Measurements from ENCODE around the gene ANAPC10.

DNA sequence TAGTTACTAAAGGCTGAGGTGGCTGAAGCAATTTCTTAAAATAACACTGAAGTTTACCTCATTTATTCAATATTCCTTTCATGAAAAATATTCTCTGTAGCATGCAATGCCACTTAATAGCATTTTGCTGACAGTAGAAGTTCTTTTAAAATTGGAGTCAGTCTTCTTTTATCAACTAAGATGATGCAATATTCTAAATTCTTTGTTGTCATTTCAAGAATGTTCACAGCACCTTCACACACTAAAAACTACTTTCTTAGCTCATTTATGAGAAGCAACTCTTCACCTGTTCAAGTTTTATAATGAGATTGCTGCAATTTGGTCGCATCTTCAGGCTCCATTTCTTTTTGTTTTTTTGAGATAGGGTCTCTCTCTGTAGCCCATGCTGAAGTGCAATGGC lies 48.8 kb downstream of the ANAPC10 start:
- TF ChIP-seq, protein P1, sequence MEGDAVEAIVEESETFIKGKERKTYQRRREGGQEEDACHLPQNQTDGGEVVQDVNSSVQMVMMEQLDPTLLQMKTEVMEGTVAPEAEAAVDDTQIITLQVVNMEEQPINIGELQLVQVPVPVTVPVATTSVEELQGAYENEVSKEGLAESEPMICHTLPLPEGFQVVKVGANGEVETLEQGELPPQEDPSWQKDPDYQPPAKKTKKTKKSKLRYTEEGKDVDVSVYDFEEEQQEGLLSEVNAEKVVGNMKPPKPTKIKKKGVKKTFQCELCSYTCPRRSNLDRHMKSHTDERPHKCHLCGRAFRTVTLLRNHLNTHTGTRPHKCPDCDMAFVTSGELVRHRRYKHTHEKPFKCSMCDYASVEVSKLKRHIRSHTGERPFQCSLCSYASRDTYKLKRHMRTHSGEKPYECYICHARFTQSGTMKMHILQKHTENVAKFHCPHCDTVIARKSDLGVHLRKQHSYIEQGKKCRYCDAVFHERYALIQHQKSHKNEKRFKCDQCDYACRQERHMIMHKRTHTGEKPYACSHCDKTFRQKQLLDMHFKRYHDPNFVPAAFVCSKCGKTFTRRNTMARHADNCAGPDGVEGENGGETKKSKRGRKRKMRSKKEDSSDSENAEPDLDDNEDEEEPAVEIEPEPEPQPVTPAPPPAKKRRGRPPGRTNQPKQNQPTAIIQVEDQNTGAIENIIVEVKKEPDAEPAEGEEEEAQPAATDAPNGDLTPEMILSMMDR (IDR thresholded peaks at IDR 0.05 in 4 of 5, conservative IDR thresholded peaks at IDR 0.05 in 1 of 5) = no peak
- no peak for TF ChIP-seq POLR2A (IDR thresholded peaks at IDR 0.05)
